Measurements from ENCODE around the gene RFPL1.

DNA sequence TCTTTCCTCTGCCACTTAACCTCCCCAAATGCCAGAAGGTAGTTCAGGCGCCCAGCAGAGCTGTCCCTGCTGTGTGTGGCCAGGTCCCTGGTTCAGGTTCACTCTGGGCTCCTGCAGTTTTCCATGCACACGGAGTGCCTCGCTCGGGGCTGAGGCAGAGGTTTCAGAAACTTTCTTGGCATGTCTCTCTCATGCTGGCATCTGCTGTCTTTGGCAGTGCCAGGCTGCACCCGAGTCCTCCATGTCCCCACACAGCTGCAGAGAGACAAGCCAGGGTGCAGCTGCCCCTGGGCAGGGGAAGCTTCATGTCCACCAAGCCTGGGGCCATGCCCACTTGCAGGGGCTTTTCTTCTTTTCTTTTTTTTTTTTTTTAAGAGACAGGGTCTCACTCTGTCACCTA lies 34.6 kb downstream of the RFPL1 start:
- TF ChIP-seq CTCF (conservative IDR thresholded peaks at IDR 0.05) (no peak), ZFX (IDR thresholded peaks at IDR 0.05) (no peak)

All from C4-2B (cell line).